ENCODE results near the gene UNC79. TPM values are rescaled to one million over a fixed set of nuclear protein-coding genes. Genes with fewer than 3 reads are reported as not detected.

Gene UNC79
- total and polyA plus RNA-seq, 11 donors = 0.04 to 0.58 (median 0.42) TPM

- TF ChIP-seq CTCF (IDR thresholded peaks at IDR 0.05) = no peak
- TF ChIP-seq POLR2A (IDR thresholded peaks at IDR 0.05) = no peak
- H3K4me1 ChIP-seq = no peaks in the 10 kb centered on the region
- H3K4me3 ChIP-seq = no peak overlapping the region
- ATAC-seq (no peak), DNase-seq (no peak)
- intact Hi-C loops (cut with DNase I) = no loop called here
- H3K27me3 ChIP-seq = peaks cover 0 to 7% (median 0%) of the 10 kb centered on the region in 9 donors
- no peaks in the 10 kb centered on the region for H3K9me3 ChIP-seq
- no peaks in the 10 kb centered on the region for H3K36me3 ChIP-seq
- no peak overlapping the region for H3K27ac ChIP-seq
- WGBS, 4 donors = 66 to 78% (median 69%) methylated on average over 13 of the region's 13 CpGs
These were observed 283.1 kb downstream of the UNC79 start for GRCh38 chr14:93713726-93714405.

GRCh38 chr14:93714605-93715004, 283.9 kb downstream of the UNC79 start:
- intact Hi-C loops (cut with DNase I) = no loop called here
- H3K36me3 ChIP-seq = no peaks in the 10 kb centered on the region
- no peak overlapping the region for H3K27ac ChIP-seq
- H3K4me3 ChIP-seq = no peak overlapping the region
- no peak for ATAC-seq
- no peak for DNase-seq
- H3K4me1 ChIP-seq = no peaks in the 10 kb centered on the region
- H3K9me3 ChIP-seq = no peaks in the 10 kb centered on the region
- H3K27me3 ChIP-seq = peaks cover 0 to 7% (median 0%) of the 10 kb centered on the region in 9 donors
- WGBS, 4 donors = 73 to 80% (median 78%) methylated on average over 7 of the region's 7 CpGs
- no peak for TF ChIP-seq CTCF (IDR thresholded peaks at IDR 0.05)
- no peak for TF ChIP-seq POLR2A (IDR thresholded peaks at IDR 0.05)

- Histone ChIP-seq H3K36me3 (no peaks in the 10 kb centered on the region), H3K9me3 (no peaks in the 10 kb centered on the region), H3K27ac (no peak overlapping the region), H3K27me3 (peaks cover 0 to 7% (median 0%) of the 10 kb centered on the region in 9 donors), H3K4me1 (no peaks in the 10 kb centered on the region), H3K4me3 (no peak overlapping the region)
- TF ChIP-seq CTCF (IDR thresholded peaks at IDR 0.05) (no peak), POLR2A (IDR thresholded peaks at IDR 0.05) (no peak)
- DNase-seq (no peak), ATAC-seq (no peak)
- WGBS, 4 donors = 72 to 79% (median 74%) methylated on average over 12 to 13 of the region's 13 CpGs
- intact Hi-C loops (cut with DNase I) = no loop called here
These were observed 284.7 kb downstream of the UNC79 start for GRCh38 chr14:93715279-93715927.

GRCh38 chr14:93716002-93716745, 285.4 kb downstream of the UNC79 start:
- H3K9me3 ChIP-seq = no peaks in the 10 kb centered on the region
- no peak overlapping the region for H3K4me3 ChIP-seq
- H3K27me3 ChIP-seq = peaks cover 0 to 7% (median 0%) of the 10 kb centered on the region in 9 donors
- no peak overlapping the region for H3K27ac ChIP-seq
- no peaks in the 10 kb centered on the region for H3K36me3 ChIP-seq
- DNase-seq = no peak
- no peaks in the 10 kb centered on the region for H3K4me1 ChIP-seq
- TF ChIP-seq CTCF (IDR thresholded peaks at IDR 0.05) (no peak), POLR2A (IDR thresholded peaks at IDR 0.05) (no peak)
- intact Hi-C loops (cut with DNase I) = no loop called here
- 78 to 91% (median 85%) methylated on average over 8 of the region's 8 CpGs for WGBS, 4 donors
- ATAC-seq = no peak

Measured in heart left ventricle (tissue), 16 donors.